Measurements from ENCODE around the gene CDC16. TPM values are rescaled to one million over a fixed set of nuclear protein-coding genes. Genes with fewer than 3 reads are reported as not detected.

Gene CDC16
- total RNA-seq, 4 donors from 2014 or later = 50.1 to 149 (median 69.7) TPM

- no peak for DNase-seq
- no peak for TF ChIP-seq POLR2A (IDR thresholded peaks at IDR 0.05)
- no peak for TF ChIP-seq CTCF (IDR thresholded peaks at IDR 0.05)
- Histone ChIP-seq H3K27me3 (no peaks in the 10 kb centered on the region), H3K27ac (no peak overlapping the region), H3K4me3 (no peak overlapping the region), H3K36me3 (peaks cover 0 to 96% (median 0%) of the 10 kb centered on the region in 3 donors), H3K4me1 (no peaks in the 10 kb centered on the region), H3K9me3 (no peaks in the 10 kb centered on the region)
Measured at GRCh38 chr13:114258589-114258988, 23.9 kb downstream of the CDC16 start.

GRCh38 chr13:114259374-114259773 lies 24.7 kb downstream of the CDC16 start:
- Histone ChIP-seq H3K9me3 (no peaks in the 10 kb centered on the region), H3K36me3 (peaks cover 0 to 97% (median 0%) of the 10 kb centered on the region in 3 donors), H3K4me1 (no peaks in the 10 kb centered on the region), H3K27ac (no peak overlapping the region), H3K4me3 (no peak overlapping the region), H3K27me3 (no peaks in the 10 kb centered on the region)
- TF ChIP-seq CTCF (IDR thresholded peaks at IDR 0.05) (no peak), POLR2A (IDR thresholded peaks at IDR 0.05) (no peak)
- DNase-seq = no peak

- Histone ChIP-seq H3K27me3 (no peaks in the 10 kb centered on the region), H3K27ac (no peak overlapping the region), H3K4me1 (no peaks in the 10 kb centered on the region), H3K9me3 (no peaks in the 10 kb centered on the region), H3K4me3 (no peak overlapping the region), H3K36me3 (peaks cover 0 to 97% (median 0%) of the 10 kb centered on the region in 3 donors)
- DNase-seq = no peak
- TF ChIP-seq POLR2A (IDR thresholded peaks at IDR 0.05) (no peak), CTCF (IDR thresholded peaks at IDR 0.05) (no peak)
Measured at GRCh38 chr13:114259974-114260373, 25.3 kb downstream of the CDC16 start.

GRCh38 chr13:114260814-114261213 lies 26.1 kb downstream of the CDC16 start:
- Histone ChIP-seq H3K36me3 (peaks cover 0 to 97% (median 0%) of the 10 kb centered on the region in 3 donors), H3K27ac (no peak overlapping the region)

GRCh38 chr13:114261328-114261965 lies 26.8 kb downstream of the CDC16 start:
- H3K27ac ChIP-seq = no peak overlapping the region
- TF ChIP-seq CTCF (IDR thresholded peaks at IDR 0.05) (no peak), POLR2A (IDR thresholded peaks at IDR 0.05) (no peak)
- H3K4me1 ChIP-seq = no peaks in the 10 kb centered on the region
- no peaks in the 10 kb centered on the region for H3K9me3 ChIP-seq
- no peak overlapping the region for H3K4me3 ChIP-seq
- DNase-seq = no peak
- H3K36me3 ChIP-seq = peaks cover 0 to 100% (median 0%) of the 10 kb centered on the region in 3 donors
- no peaks in the 10 kb centered on the region for H3K27me3 ChIP-seq

More at GRCh38 chr13:114260814-114261213, 26.1 kb downstream of the CDC16 start:
- no peaks in the 10 kb centered on the region for H3K9me3 ChIP-seq
- H3K4me3 ChIP-seq = no peak overlapping the region
- no peaks in the 10 kb centered on the region for H3K27me3 ChIP-seq
- no peak for DNase-seq
- H3K4me1 ChIP-seq = no peaks in the 10 kb centered on the region
- TF ChIP-seq CTCF (IDR thresholded peaks at IDR 0.05) (no peak), POLR2A (IDR thresholded peaks at IDR 0.05) (no peak)

Measured in Peyer's patch (tissue), 4 donors.